VCaP (cell line): Measurements from ENCODE around the gene UBXN11.

Source experiments
- H3K27ac ChIP-seq: fragments of 450-650 bp; 2 replicates; pipeline ENCODE4 v1.5.1; 2017
- TF ChIP-seq, protein P1 (sequence below): fragments of 450-650 bp; conservative IDR thresholded peaks from 2 replicates; pipeline ENCODE4 v1.5.1; 2017; ENCODE audit warnings: mild to moderate bottlenecking, moderate library complexity

The UBXN11 gene

GRCh38 chr1:26237230-26237966, 69.0 kb downstream of the UBXN11 start:
- TF ChIP-seq, protein P1, sequence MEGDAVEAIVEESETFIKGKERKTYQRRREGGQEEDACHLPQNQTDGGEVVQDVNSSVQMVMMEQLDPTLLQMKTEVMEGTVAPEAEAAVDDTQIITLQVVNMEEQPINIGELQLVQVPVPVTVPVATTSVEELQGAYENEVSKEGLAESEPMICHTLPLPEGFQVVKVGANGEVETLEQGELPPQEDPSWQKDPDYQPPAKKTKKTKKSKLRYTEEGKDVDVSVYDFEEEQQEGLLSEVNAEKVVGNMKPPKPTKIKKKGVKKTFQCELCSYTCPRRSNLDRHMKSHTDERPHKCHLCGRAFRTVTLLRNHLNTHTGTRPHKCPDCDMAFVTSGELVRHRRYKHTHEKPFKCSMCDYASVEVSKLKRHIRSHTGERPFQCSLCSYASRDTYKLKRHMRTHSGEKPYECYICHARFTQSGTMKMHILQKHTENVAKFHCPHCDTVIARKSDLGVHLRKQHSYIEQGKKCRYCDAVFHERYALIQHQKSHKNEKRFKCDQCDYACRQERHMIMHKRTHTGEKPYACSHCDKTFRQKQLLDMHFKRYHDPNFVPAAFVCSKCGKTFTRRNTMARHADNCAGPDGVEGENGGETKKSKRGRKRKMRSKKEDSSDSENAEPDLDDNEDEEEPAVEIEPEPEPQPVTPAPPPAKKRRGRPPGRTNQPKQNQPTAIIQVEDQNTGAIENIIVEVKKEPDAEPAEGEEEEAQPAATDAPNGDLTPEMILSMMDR = no peak
- H3K27ac ChIP-seq = no peak overlapping the region

- H3K27ac ChIP-seq = peak overlapping the region; percentile 81
Measured at GRCh38 chr1:26234644-26235370, 71.6 kb downstream of the UBXN11 start.

DNA sequence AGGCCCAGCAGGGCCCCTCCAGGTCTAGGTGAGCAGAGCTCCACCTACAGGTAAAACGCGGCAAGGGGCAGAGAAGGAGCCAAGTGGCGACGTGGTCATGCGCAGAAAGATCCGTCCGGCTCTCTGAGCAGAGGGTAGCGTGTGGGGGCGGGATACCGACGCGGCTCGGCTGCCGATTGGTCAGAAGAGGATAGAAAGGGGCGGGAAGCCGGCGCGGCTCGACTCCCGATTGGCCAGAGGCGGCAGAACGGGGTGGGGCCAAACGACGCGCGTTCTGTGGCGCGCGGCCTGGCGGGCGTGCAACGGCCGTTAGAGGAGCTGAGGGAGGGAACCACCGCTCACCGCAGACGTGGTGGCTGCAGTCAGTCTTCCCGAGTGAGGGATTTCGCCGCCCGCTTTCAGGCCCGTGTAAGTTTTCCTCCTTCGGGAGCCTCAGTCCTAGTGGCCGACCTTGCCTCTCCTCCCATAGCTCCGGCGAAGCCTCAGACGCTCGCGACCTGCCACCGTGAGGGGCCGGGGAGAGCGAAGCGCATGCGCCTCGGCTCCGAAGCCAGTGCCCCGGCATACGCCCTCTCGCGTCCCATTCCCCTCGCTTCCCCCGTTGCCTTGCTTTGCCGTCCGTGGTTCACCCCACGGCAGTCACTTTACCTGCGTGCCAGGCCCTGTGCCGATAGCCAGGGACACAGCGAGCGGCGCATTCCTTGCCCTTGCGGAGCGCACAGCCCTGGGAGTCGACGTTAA, 72.4 kb downstream of the UBXN11 start, which contains the start of gene CEP85:
CEP85 (plus strand) TSS at position 298 of the 741 bp plus-strand sequence. CDS start 5,584 bp downstream, outside the sequence.
- peak within 1 kb of the TSS; percentile 81 for H3K27ac ChIP-seq
- TF ChIP-seq, protein P1 = peak; percentile 95

More at GRCh38 chr1:26234644-26235370, 71.6 kb downstream of the UBXN11 start:
- TF ChIP-seq, protein P1 = no peak
